GM12878 (cell line): ENCODE measurements around the gene PSMB4. TPM values are rescaled to one million over a fixed set of nuclear protein-coding genes. Genes with fewer than 3 reads are reported as not detected.

Experiments used
- ATAC-seq: fragments of 200-7000 bp; cut with Tn5 transposase; 3 replicates; pipeline ENCODE4 v1.9.1; 2020; ENCODE audit warnings: mild to moderate bottlenecking, moderate library complexity
- BruUV-seq: library from RNA; stranded (reverse); fragments of 400-500 nt; replicated peaks from 2 replicates; lab custom pipeline; 2021; lab: Mats Ljungman, UMichigan
- CTCF ChIA-PET: fragments of 300-600 bp; sonication (Branson Sonifier 250); formaldehyde crosslinking; extraction: SDS; loops from one replicate; lab custom pipeline; 2021; ENCODE audit warnings: inconsistent platforms; lab: Yijun Ruan, JAX
- POLR2A ChIA-PET: fragments of 350-600 bp; formaldehyde crosslinking; extraction: SDS; loops from one replicate; lab custom pipeline; 2021; ENCODE audit warnings: inconsistent platforms; lab: Charles Lee
- RAD21 ChIA-PET: fragments of 300-600 bp; sonication (Branson Sonifier 250); formaldehyde crosslinking; loops from one replicate; lab custom pipeline; 2023; ENCODE audit warnings: antibody characterized with exemption; ENCODE audit not compliant: unreplicated experiment; lab: Charles Lee
- SMC1A ChIA-PET: fragments of 300-600 bp; sonication (Branson Sonifier 250); formaldehyde crosslinking; loops from one replicate; lab custom pipeline; 2023; ENCODE audit not compliant: unreplicated experiment, uncharacterized antibody; lab: Charles Lee
- DNase-seq: peaks from one replicate; pipeline ENCODE4 v3.0.0-alpha.2; 2011; ENCODE audit warnings: low read depth, low spot score
- FAIRE-seq: peaks from 3 replicates; lab custom pipeline; 2011; peaks lifted over from hg19 to GRCh38; lab: Jason Lieb, UNC
- H2AFZ ChIP-seq: 2 replicates; pipeline ENCODE4 v1.6.0; 2011; ENCODE audit warnings: low read depth, low read length, control low read depth; ENCODE audit not compliant: control insufficient read depth
- H3K27ac ChIP-seq: 2 replicates; pipeline ENCODE4 v1.5.1; 2011; ENCODE audit warnings: control low read depth; ENCODE audit not compliant: control insufficient read depth, insufficient read depth
- H3K27me3 ChIP-seq, 2 experiments: replicated peaks in 1 of 2; 2 replicates each; pipeline versions ENCODE4 v1.6.0 to v1.6.1; 2011; ENCODE audit warnings: low read length in 1 of 2; ENCODE audit not compliant: control insufficient read depth in 2 of 2, insufficient read depth in 2 of 2
- H3K36me3 ChIP-seq, 2 experiments: 2 replicates each; pipeline ENCODE4 v1.5.1; 2011; ENCODE audit warnings: low read length in 1 of 2; ENCODE audit not compliant: control insufficient read depth in 2 of 2, insufficient read depth in 2 of 2
- H3K4me1 ChIP-seq: 2 replicates; pipeline ENCODE4 v1.6.1; 2011; ENCODE audit warnings: mild to moderate bottlenecking, low read length, moderate library complexity, mixed read lengths; ENCODE audit not compliant: control insufficient read depth, insufficient read depth
- H3K4me2 ChIP-seq: 2 replicates; pipeline ENCODE4 v1.6.0; 2011; ENCODE audit warnings: control low read depth; ENCODE audit not compliant: control insufficient read depth, insufficient read depth
- H3K4me3 ChIP-seq: fragments of 200-600 bp; sonication (generic); 2 replicates; pipeline ENCODE4 v1.5.1; 2016
- H3K79me2 ChIP-seq: 2 replicates; pipeline ENCODE4 v1.6.0; 2011; ENCODE audit warnings: low read length; ENCODE audit not compliant: control insufficient read depth, insufficient read depth
- H3K9ac ChIP-seq: 2 replicates; pipeline ENCODE4 v1.8.0; 2011; ENCODE audit warnings: low read length, control low read depth, mixed read lengths; ENCODE audit not compliant: control insufficient read depth, insufficient read depth
- H3K9me3 ChIP-seq: replicated peaks from 3 replicates; pipeline ENCODE4 v1.5.1; 2011; ENCODE audit warnings: mild to moderate bottlenecking, low read length; ENCODE audit not compliant: control insufficient read depth, insufficient read depth
- H4K20me1 ChIP-seq: 2 replicates; pipeline ENCODE4 v1.6.0; 2011; ENCODE audit not compliant: control insufficient read depth, insufficient read depth
- E2F8 ChIP-seq: fragments of 450-650 bp; IDR thresholded peaks from 2 replicates; pipeline ENCODE4 v1.6.1; 2018; ENCODE audit warnings: mild to moderate bottlenecking, low read depth, moderate library complexity; ENCODE audit not compliant: partially characterized antibody
- ELK1 ChIP-seq: IDR thresholded peaks from 2 replicates; pipeline ENCODE4 v1.6.1; 2012; ENCODE audit warnings: low read depth, low read length, improper control_type of control experiment
- TCF3 ChIP-seq: IDR thresholded peaks from 2 replicates; pipeline ENCODE4 v1.6.1; 2012; ENCODE audit warnings: low read depth, mild to moderate bottlenecking, low read length, borderline replicate concordance; ENCODE audit not compliant: insufficient read depth
- ZNF207 ChIP-seq: fragments of 450-650 bp; IDR thresholded peaks from 2 replicates; pipeline ENCODE4 v1.6.1; 2014; ENCODE audit warnings: antibody characterized with exemption, mild to moderate bottlenecking, borderline replicate concordance
- in situ Hi-C: fragments of 300-500 bp; cut with MboI; formaldehyde crosslinking; loops from 9 replicates; pipeline ENCODE4 v1.14.3; 2018; ENCODE audit warnings: mixed read lengths
- intact Hi-C: fragments of 100-400 bp; cut with micrococcal nuclease; formaldehyde crosslinking; loops from one replicate; pipeline ENCODE4 v1.14.2; 2022; ENCODE audit not compliant: unreplicated experiment
- polyA plus RNA-seq, 11 experiments: library from polyadenylated mRNA; depleted of rRNA in 4 of 11; unstranded in 6 of 11; stranded (reverse) in 5 of 11; fragments of >200 nt; fragmentation: Nextera tagmentation in 4 of 11; fragmentation: Illumina TruSeq in 1 of 11; extraction: Ambion mirVana in 4 of 11; extraction: Trizol in 1 of 11; gene quantifications; 1 replicate in 1 of 11; 2 replicates in 10 of 11; pipeline versions ENCODE4 v1.2.1 to v1.2.3, GENCODE V29; 2011 to 2016; ENCODE audit warnings: inconsistent platforms in 2 of 11, missing spikeins in 2 of 11, low read depth in 1 of 11
- total RNA-seq, 4 experiments: library from RNA; depleted of rRNA in 3 of 4; stranded (reverse); fragments of >200 nt in 3 of 4; fragmentation: Illumina TruSeq in 1 of 4; extraction: Trizol in 1 of 4; gene quantifications; 2 replicates each; pipeline versions ENCODE4 v1.2.1 to v1.2.3, GENCODE V29; 2013 to 2021
- TF ChIP-seq, protein P1 (sequence below): fragments of 150-350 bp; IDR thresholded peaks from 2 replicates; pipeline ENCODE4 v1.6.1; 2014; ENCODE audit warnings: mild to moderate bottlenecking, low read depth, low read length

PSMB4 gene
- total and polyA plus RNA-seq, 10 of the 15 experiments (the other 5 are each of a cell fraction or from before 2014, with no cell fraction given) = 278 to 610 (median 421) TPM

GRCh38 chr1:151408891-151409290 is 9.5 kb downstream of the PSMB4 start:
- in situ Hi-C loops (no loop called here), intact Hi-C loops (no loop called here)

More at GRCh38 chr1:151408891-151409290, 9.5 kb downstream of the PSMB4 start:
- no peak for ATAC-seq
- RAD21 ChIA-PET = no interaction called here
- H4K20me1 ChIP-seq = no peaks in the 10 kb centered on the region
- H2AFZ ChIP-seq = no peak overlapping the region
- no peak overlapping the region for H3K9ac ChIP-seq
- POLR2A ChIA-PET = no interaction called here
- H3K9me3 ChIP-seq = no peaks in the 10 kb centered on the region
- BruUV-seq = no TSS peak
- CTCF ChIA-PET = no interaction called here
- no peaks in the 10 kb centered on the region for H3K27me3 ChIP-seq
- H3K79me2 ChIP-seq = no peaks in the 10 kb centered on the region
- no peak for FAIRE-seq
- no peak overlapping the region for H3K4me2 ChIP-seq
- no peak overlapping the region for H3K4me3 ChIP-seq
- peaks cover 18 to 43% of the 10 kb centered on the region in 2 experiments for H3K36me3 ChIP-seq
- H3K4me1 ChIP-seq = no peaks in the 10 kb centered on the region; the same call in 1 of the 2 replicates
- DNase-seq = no peak
- TF ChIP-seq TCF3 = no peak
- TF ChIP-seq ELK1 = no peak
- no peak for TF ChIP-seq E2F8
- TF ChIP-seq ZNF207 = no peak
- TF ChIP-seq, protein P1, sequence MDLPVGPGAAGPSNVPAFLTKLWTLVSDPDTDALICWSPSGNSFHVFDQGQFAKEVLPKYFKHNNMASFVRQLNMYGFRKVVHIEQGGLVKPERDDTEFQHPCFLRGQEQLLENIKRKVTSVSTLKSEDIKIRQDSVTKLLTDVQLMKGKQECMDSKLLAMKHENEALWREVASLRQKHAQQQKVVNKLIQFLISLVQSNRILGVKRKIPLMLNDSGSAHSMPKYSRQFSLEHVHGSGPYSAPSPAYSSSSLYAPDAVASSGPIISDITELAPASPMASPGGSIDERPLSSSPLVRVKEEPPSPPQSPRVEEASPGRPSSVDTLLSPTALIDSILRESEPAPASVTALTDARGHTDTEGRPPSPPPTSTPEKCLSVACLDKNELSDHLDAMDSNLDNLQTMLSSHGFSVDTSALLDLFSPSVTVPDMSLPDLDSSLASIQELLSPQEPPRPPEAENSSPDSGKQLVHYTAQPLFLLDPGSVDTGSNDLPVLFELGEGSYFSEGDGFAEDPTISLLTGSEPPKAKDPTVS = no peak
- no peak overlapping the region for H3K27ac ChIP-seq
- SMC1A ChIA-PET = no interaction called here
